B cell (primary cell): ENCODE data around the gene KLF12. TPM values are rescaled to one million over a fixed set of nuclear protein-coding genes. Genes with fewer than 3 reads are reported as not detected.

Experiments used
- ATAC-seq: fragments of 200-7000 bp; cut with Tn5 transposase; one replicate; pipeline ENCODE4 v1.10.0; 2021; ENCODE audit warnings: low read depth, mild to moderate bottlenecking, moderate number of reproducible peaks, moderate library complexity
- CTCF ChIA-PET: fragments of 350-600 bp; sonication (Branson Sonifier 250); formaldehyde crosslinking; loops from one replicate; lab custom pipeline; 2021; ENCODE audit warnings: antibody characterized with exemption, inconsistent platforms; lab: Charles Lee
- POLR2A ChIA-PET: fragments of 350-600 bp; sonication (Branson Sonifier 250); formaldehyde crosslinking; loops from one replicate; lab custom pipeline; 2021; ENCODE audit warnings: antibody characterized with exemption; lab: Charles Lee
- DNase-seq: peaks from one replicate; pipeline ENCODE4 v3.0.0; 2013
- H2AFZ ChIP-seq: 2 replicates; pipeline ENCODE4 v1.6.1; 2012; ENCODE audit warnings: mild to moderate bottlenecking, low read depth, low read length; ENCODE audit not compliant: insufficient read depth, poor library complexity, severe bottlenecking
- H3K27ac ChIP-seq, 2 donors: 1 replicate in 1 of 2; 2 replicates in 1 of 2; pipeline ENCODE4 v1.5.1; 2012 to 2013; ENCODE audit warnings: low read length in 2 of 2, mild to moderate bottlenecking in 2 of 2, moderate library complexity in 1 of 2
- H3K27me3 ChIP-seq, 4 experiments: fragments of 200-600 bp in 1 of 4; sonication (generic) in 1 of 4; replicated peaks in 1 of 4; 1 replicate in 2 of 4; 2 replicates in 2 of 4; pipeline versions ENCODE4 v1.6.1 to v1.7.0; 2013 to 2016; ENCODE audit warnings: low read length in 3 of 4, mild to moderate bottlenecking in 2 of 4, mixed read lengths in 1 of 4, moderate library complexity in 1 of 4; ENCODE audit not compliant: insufficient read depth in 4 of 4, control insufficient read depth in 3 of 4; ENCODE audit errors: control extremely low read depth in 1 of 4
- H3K36me3 ChIP-seq, 2 experiments: replicated peaks in 1 of 2; 1 replicate in 1 of 2; 2 replicates in 1 of 2; pipeline versions ENCODE4 v1.6.1 to v1.7.1; 2013; ENCODE audit warnings: low read length in 1 of 2; ENCODE audit not compliant: insufficient read depth in 2 of 2, control insufficient read depth in 1 of 2; ENCODE audit errors: control extremely low read depth in 1 of 2, extremely low read depth in 1 of 2
- H3K4me1 ChIP-seq, 2 donors: fragments of 200-600 bp in 1 of 2; sonication (generic) in 1 of 2; 1 replicate in 1 of 2; 2 replicates in 1 of 2; pipeline versions ENCODE4 v1.5.1 to v1.6.1; 2013 to 2017; ENCODE audit warnings: low read length in 2 of 2; ENCODE audit not compliant: control insufficient read depth in 2 of 2, insufficient read depth in 2 of 2
- H3K4me2 ChIP-seq: replicated peaks from 2 replicates; pipeline ENCODE3; 2012; ENCODE audit warnings: mild to moderate bottlenecking, low read depth, low read length; ENCODE audit not compliant: poor library complexity, severe bottlenecking
- H3K4me3 ChIP-seq, 5 experiments: fragments of 200-600 bp in 1 of 5; sonication (generic) in 1 of 5; 1 replicate in 3 of 5; 2 replicates in 2 of 5; pipeline versions ENCODE4 v1.5.1 to v1.7.0; 2011 to 2016; ENCODE audit warnings: low read length in 4 of 5, mild to moderate bottlenecking in 4 of 5, low read depth in 2 of 5, control low read depth in 1 of 5, moderate library complexity in 1 of 5; ENCODE audit not compliant: insufficient read depth in 1 of 5; ENCODE audit errors: control extremely low read depth in 1 of 5, extremely low read depth in 1 of 5
- H3K79me2 ChIP-seq: fragments of 200-600 bp; sonication (generic); one replicate; pipeline ENCODE4 v1.6.0; 2016; ENCODE audit warnings: low read length; ENCODE audit not compliant: control insufficient read depth, insufficient read depth
- H3K9ac ChIP-seq: fragments of 200-600 bp; sonication (generic); 2 replicates; pipeline ENCODE4 v1.6.1; 2017; ENCODE audit warnings: mild to moderate bottlenecking, low read length, moderate library complexity
- H3K9me3 ChIP-seq, 3 donors: one replicate each; pipeline versions ENCODE4 v1.6.1 to v1.7.1; 2013; ENCODE audit warnings: low read length in 2 of 3; ENCODE audit not compliant: control insufficient read depth in 2 of 3, insufficient read depth in 1 of 3; ENCODE audit errors: control extremely low read depth in 1 of 3
- H4K20me1 ChIP-seq: 2 replicates; pipeline ENCODE4 v1.6.0; 2012; ENCODE audit warnings: mild to moderate bottlenecking, low read length; ENCODE audit not compliant: insufficient read depth, control insufficient read depth, poor library complexity, severe bottlenecking
- H3K27ac Mint-ChIP-seq: one replicate; pipeline ENCODE4 v1.8.0; 2021; ENCODE audit warnings: mixed read lengths
- H3K27me3 Mint-ChIP-seq: one replicate; pipeline ENCODE4 v1.8.0; 2021; ENCODE audit warnings: mixed read lengths
- H3K4me1 Mint-ChIP-seq: one replicate; pipeline ENCODE4 v1.8.0; 2021; ENCODE audit warnings: mixed read lengths
- H3K4me3 Mint-ChIP-seq: one replicate; pipeline ENCODE4 v1.8.0; 2021; ENCODE audit warnings: mixed read lengths
- H3K9me3 Mint-ChIP-seq: one replicate; pipeline ENCODE4 v1.8.0; 2022; ENCODE audit warnings: mixed read lengths; ENCODE audit not compliant: insufficient read depth
- EZH2 ChIP-seq: IDR thresholded peaks from 2 replicates; pipeline ENCODE4 v1.6.1; 2012; ENCODE audit warnings: borderline replicate concordance, low read depth, mild to moderate bottlenecking, moderate library complexity, low read length; ENCODE audit not compliant: insufficient read depth, poor library complexity, severe bottlenecking
- WGBS: methylation state at CpG from one replicate; pipeline ENCODE4 v1.1.5; 2013; ENCODE audit warnings: missing lambda C conversion rate; ENCODE audit not compliant: insufficient coverage; 5-methylcytosine and 5-hydroxymethylcytosine counted together
- intact Hi-C: fragments of 100-400 bp; cut with micrococcal nuclease; formaldehyde crosslinking; loops from one replicate; pipeline ENCODE4 v1.10.0; 2022
- polyA plus RNA-seq: library from polyadenylated mRNA; depleted of rRNA; stranded (reverse); fragments of >200 nt; gene quantifications from 2 replicates; pipeline ENCODE4 v1.2.3, GENCODE V29; 2012
- total RNA-seq, 2 donors: library from RNA; stranded (reverse); fragments of 120-200 nt in 1 of 2; gene quantifications; 1 replicate in 1 of 2; 2 replicates in 1 of 2; pipeline versions ENCODE4 v1.2.3 to v1.2.4, GENCODE V29; 2013 to 2022
- TF ChIP-seq, protein P1 (sequence below): fragments of 200-600 bp; IDR thresholded peaks from one replicate; pipeline ENCODE4 v1.8.0; 2022; ENCODE audit warnings: antibody characterized with exemption, mild to moderate bottlenecking

Gene KLF12
- total and polyA plus RNA-seq, 2 donors (not counting 1 experiment from before 2014, with no cell fraction given): 6.7 to 55.7 TPM

DNA sequence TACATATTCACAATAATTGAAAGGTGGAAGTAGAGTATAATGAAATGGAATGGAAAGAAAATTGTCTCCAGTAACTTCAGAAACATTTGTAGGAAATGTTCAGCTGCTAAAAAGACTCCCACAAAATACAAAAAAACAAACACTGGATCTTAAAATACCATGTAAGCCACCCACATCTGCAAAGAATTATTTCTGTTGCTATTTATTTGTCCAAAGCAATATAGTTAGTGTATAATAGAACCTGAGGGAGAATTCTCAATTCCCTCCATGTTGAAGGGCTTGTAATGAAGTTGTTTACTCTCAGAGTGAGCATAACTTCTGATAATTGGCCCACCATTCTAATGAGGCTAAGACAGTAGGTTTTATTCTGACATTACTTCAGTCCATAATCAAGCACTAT lies 37.4 kb upstream of the KLF12 start:
- Mint-ChIP-seq H3K27ac (no peak overlapping the region), H3K9me3 (no peaks in the 10 kb centered on the region), H3K27me3 (peaks cover 25% of the 10 kb centered on the region), H3K4me3 (no peak overlapping the region), H3K4me1 (no peaks in the 10 kb centered on the region)
- no peaks in the 10 kb centered on the region for H3K79me2 ChIP-seq
- POLR2A ChIA-PET: no interaction called here
- H3K4me3 ChIP-seq: no peak overlapping the region
- H2AFZ ChIP-seq: no peak overlapping the region
- H3K27ac ChIP-seq: no peak overlapping the region
- intact Hi-C loops: no loop called here
- ATAC-seq (no peak), DNase-seq (no peak)
- no peak overlapping the region for H3K9ac ChIP-seq
- TF ChIP-seq, protein P1, sequence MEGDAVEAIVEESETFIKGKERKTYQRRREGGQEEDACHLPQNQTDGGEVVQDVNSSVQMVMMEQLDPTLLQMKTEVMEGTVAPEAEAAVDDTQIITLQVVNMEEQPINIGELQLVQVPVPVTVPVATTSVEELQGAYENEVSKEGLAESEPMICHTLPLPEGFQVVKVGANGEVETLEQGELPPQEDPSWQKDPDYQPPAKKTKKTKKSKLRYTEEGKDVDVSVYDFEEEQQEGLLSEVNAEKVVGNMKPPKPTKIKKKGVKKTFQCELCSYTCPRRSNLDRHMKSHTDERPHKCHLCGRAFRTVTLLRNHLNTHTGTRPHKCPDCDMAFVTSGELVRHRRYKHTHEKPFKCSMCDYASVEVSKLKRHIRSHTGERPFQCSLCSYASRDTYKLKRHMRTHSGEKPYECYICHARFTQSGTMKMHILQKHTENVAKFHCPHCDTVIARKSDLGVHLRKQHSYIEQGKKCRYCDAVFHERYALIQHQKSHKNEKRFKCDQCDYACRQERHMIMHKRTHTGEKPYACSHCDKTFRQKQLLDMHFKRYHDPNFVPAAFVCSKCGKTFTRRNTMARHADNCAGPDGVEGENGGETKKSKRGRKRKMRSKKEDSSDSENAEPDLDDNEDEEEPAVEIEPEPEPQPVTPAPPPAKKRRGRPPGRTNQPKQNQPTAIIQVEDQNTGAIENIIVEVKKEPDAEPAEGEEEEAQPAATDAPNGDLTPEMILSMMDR: no peak
- no peak for TF ChIP-seq EZH2
- CTCF ChIA-PET: no interaction called here
- H3K4me2 ChIP-seq: no peak overlapping the region
- H3K27me3 ChIP-seq: peaks cover 0 to 2% (median 0%) of the 10 kb centered on the region in 4 experiments
- no peaks in the 10 kb centered on the region for H4K20me1 ChIP-seq
- H3K36me3 ChIP-seq: no peaks in the 10 kb centered on the region
- H3K9me3 ChIP-seq: no peaks in the 10 kb centered on the region
- H3K4me1 ChIP-seq: no peaks in the 10 kb centered on the region

DNA sequence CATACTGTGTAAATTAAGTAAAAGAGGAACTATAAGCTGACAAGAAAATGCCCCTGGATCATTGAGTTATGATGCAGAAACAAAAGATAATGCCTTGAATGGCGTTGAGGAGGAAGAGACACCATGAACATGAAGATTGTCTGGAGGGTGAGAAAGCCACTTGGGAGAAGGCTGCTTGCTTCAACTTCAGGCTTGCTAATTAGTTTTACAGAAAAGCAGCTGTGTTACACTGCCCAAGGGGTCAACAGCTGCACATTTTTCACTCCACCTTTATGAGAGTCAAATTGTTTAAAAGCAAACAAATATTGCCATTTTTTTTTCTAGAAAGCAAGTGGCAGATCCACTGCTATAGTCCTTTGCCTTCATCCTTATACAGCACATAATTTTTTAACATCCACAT lies 35.5 kb upstream of the KLF12 start:
- H3K9ac ChIP-seq: no peak overlapping the region
- no peak overlapping the region for H3K27ac Mint-ChIP-seq
- H3K9me3 Mint-ChIP-seq: no peaks in the 10 kb centered on the region
- H2AFZ ChIP-seq: no peak overlapping the region
- no peak overlapping the region for H3K27ac ChIP-seq
- H3K4me3 Mint-ChIP-seq: no peak overlapping the region
- H3K27me3 Mint-ChIP-seq: peaks cover 19% of the 10 kb centered on the region
- H3K79me2 ChIP-seq: no peaks in the 10 kb centered on the region
- H3K4me1 Mint-ChIP-seq: no peaks in the 10 kb centered on the region
- no peaks in the 10 kb centered on the region for H3K4me1 ChIP-seq
- H4K20me1 ChIP-seq: no peaks in the 10 kb centered on the region
- no peak for TF ChIP-seq EZH2
- TF ChIP-seq, protein P1: no peak
- no peaks in the 10 kb centered on the region for H3K9me3 ChIP-seq
- CTCF ChIA-PET: no interaction called here
- intact Hi-C loops: no loop called here
- H3K27me3 ChIP-seq: peaks cover 0 to 2% (median 0%) of the 10 kb centered on the region in 4 experiments
- POLR2A ChIA-PET: no interaction called here
- no peaks in the 10 kb centered on the region for H3K36me3 ChIP-seq
- 14% methylated on average over 1 of the region's 1 CpG for WGBS
- no peak for DNase-seq
- ATAC-seq: no peak
- no peak overlapping the region for H3K4me2 ChIP-seq
- no peak overlapping the region for H3K4me3 ChIP-seq
